GM19467 (cell line): ENCODE data around the gene TMEM19.
"Not testable (repeated sequence)": the region's sequence is repeated elsewhere in the genome, so short reads cannot be mapped to it uniquely, and the experiment has no call there.

Experiments
- ATAC-seq: cut with Tn5 transposase; IDR thresholded peaks from one replicate; pipeline ENCODE4 v1.9.1; 2021; ENCODE audit warnings: mild to moderate bottlenecking, moderate library complexity; ENCODE audit not compliant: unreplicated experiment

Gene TMEM19

DNA sequence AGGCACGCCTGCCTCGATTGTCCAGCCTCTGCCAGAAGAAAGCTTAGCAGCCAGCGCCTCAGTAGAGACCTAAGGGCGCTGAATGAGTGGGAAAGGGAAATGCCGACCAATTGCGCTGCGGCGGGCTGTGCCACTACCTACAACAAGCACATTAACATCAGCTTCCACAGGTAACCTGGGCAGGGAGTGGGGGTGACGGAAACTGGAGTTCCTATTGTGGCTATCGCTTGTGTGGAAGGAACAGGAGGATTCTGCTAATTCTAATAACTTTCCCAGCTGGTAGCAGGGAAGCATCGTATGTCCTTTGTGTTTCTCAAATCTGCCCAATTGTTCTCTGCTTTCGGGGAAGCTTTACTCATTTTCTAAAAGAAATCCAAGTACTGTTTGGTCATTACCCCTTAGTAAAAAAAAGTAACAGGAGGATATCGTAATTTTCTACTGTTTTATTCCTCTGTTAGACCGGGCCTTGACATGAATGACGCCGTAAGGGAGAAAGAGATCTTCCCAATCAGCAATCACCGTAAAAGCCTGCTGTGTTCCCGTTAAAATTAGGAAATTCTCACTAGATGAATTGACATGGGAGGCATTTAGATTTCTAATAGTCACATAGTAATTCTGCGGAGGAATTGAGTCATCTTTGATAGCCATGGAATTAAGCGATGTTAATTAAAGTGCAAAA lies 21.3 kb upstream of the TMEM19 start:
- peak; percentile 10 for ATAC-seq

DNA sequence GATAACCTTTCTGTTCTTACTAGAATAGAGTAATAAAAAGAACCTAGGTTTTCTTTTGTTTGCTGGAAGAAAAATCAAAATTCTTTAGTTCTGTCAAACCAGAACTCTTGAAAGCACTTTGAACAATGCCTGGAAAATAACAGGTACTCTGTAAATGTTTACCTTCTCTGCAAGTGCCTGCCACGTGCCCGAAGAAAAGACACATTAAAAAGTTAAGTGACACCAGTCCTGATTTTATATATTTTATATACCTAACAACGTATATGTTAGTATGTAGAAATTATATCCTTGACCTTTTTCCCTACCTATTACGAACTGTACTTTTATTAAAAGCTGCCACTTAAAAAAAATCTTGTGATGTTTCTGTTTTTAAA lies 20.8 kb upstream of the TMEM19 start:
- no peak for ATAC-seq

DNA sequence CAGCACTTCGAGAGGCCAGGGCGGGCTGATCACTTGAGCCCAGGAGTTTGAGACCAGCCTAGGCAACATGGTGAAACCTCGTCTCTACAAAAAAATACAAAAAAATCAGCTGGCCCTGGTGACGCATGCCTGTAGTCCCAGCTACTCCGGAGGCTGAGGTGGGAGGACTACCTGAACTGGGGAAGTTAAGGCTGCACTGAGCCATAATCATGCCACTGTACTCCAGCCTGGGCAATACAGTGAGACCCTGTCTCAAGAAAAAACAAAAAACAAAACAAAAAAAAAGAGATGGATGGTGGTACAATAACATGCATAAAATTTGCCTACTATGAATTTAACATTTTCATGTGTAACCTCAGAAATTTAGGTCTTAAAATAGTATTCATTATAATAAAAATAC lies 19.6 kb upstream of the TMEM19 start:
- no peak for ATAC-seq

GRCh38 chr12:71671311-71671710 lies 14.6 kb upstream of the TMEM19 start:
- ATAC-seq: no peak

DNA sequence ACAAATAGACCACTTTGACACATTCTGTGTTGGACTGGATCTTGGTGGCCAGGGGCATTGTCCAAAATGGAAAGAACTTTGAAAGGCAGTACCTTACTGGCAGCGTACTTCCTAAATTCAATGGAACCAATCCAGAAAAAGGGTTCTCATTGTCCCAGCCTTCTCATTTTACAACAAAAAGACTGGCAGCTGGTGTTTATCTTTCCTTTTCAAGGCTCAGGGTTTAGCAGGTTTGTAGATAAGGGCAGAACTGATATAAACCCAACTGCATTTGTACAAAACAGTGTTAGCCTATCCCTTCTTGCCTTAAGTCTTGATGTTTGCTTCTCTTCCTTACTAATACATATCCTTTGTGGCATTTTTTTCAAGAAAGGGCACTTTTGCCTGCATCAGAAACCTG lies 14.1 kb upstream of the TMEM19 start:
- ATAC-seq: no peak

DNA sequence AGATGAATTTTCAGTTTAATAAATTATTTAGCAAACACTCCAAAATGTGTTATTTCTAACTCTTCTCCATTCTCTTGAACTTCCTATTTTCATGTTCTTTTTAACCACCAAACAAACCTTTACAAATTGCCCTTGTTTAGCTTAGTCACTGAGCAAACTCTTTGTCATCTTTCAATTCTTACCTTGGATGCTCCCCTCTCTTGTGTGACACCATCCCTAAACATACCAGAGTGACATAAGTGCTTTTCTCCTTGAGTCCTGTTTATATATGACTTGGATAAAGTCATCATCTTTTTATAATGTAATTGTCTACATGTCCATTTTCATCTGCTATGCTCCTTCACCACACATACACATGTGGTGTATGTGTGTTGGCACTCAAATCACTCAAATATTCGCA lies 3.4 kb upstream of the TMEM19 start:
- ATAC-seq: no peak

- no peak for ATAC-seq
Measured at GRCh38 chr12:71683633-71684032, 2.2 kb upstream of the TMEM19 start.

GRCh38 chr12:71684081-71684480 lies 1.8 kb upstream of the TMEM19 start:
- no peak for ATAC-seq

GRCh38 chr12:71685312-71685906 lies 473 bp upstream of the TMEM19 start:
- no peak for ATAC-seq

DNA sequence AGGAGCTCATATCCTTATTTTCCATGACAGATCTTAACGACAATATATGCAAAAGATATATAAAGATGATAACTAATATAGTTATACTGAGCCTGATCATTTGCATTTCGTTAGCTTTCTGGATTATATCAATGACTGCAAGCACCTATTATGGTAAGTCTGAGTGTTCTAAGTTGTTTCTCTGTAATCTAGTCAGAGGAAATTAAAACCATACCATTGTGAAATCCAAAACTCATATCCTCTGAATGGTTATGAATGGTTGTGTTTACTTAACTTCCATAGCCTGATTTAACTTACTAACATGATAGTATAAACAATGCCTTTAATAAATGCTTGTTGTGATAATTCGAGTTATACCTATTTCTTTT lies 760 bp downstream of the TMEM19 start:
- ATAC-seq: no peak

GRCh38 chr12:71687172-71687571 lies 1.3 kb downstream of the TMEM19 start:
- not testable (repeated sequence) for ATAC-seq

GRCh38 chr12:71688961-71689570 lies 3.2 kb downstream of the TMEM19 start:
- no peak for ATAC-seq

DNA sequence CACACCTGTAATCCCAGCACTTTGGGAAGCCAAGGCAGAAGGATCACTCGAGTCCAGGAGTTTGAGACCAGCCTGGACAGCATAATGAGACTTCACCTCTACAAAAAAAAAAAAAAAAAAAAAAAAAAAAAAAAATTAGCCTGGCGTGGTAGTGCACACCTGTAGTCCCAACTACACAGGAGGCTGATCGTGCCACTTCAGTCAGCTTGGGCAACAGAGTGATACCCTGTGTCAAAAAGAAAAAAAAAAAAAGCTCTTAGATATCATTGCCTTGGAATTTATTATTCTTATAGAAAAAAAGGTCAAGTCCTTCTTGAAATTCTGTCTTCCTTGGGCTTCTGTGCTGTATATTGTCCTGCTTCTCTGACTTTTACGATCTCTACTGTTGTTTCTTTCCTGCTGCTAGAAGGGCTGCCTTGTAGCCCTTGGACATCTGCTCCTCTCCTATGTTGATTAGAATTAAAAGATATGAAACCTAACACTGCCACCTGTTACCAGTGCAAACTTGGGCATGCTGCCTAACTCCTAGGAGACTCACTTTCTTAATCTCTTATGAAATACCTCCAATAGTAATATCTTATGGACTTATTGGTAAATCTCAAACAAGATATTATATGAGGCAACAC lies 5.7 kb downstream of the TMEM19 start:
- ATAC-seq: no peak

DNA sequence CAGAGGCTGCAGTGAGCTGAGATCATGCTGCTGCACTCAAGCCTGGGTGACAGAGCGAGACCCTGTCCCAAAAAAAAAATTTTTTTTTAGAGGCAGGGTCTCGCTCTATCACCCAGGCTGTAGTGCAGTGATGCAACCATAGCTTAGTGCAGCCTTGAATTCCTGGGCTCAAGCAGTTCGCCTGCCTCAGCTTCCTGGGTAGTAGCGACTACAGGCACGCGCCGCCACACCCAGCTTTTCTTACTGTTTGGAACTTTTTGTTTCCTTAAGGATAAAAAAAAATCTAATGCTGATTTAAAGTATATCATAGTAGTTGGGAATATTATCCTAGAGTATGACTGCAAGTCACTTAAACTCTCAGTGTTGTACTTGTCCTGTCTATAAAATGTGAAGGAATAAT lies 7.2 kb downstream of the TMEM19 start:
- no peak for ATAC-seq

- ATAC-seq: peak; percentile 8
Measured at GRCh38 chr12:71693651-71694050, 7.8 kb downstream of the TMEM19 start.

DNA sequence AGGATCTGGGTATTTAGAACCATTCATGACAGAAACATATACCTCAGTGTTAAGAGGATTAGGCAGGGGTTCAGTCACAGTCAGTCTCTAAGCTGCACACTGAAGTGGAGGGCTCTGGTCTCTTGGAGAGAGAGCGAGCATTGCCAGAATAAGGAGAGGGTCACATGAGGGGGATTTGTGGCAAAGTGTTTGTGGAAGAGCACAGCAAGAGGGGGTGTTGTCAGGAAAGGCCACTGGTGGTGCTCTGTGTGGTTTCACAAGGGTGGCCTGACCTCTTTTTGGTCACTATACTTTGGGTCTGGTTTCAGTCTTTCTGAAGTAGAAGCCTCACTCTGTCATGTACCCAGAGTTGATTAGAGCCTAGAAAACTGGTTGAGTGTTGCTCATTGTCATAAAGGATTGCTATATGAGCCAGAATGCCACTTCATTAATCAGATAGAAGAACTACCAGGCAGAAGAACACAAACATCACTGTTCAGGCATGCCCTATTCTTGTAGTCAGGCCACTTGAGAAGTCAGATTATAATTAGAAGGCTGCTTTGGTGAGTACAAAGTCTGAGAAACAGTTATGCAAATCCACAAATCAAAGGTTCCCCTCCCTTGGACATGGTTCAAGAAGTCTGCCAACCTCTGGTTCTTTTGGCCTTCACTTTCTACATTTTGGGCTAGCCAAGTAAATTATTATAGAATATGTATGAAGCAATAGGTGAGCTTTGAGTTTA lies 8.4 kb downstream of the TMEM19 start:
- peak; percentile 87 for ATAC-seq

GRCh38 chr12:71695782-71696181 lies 9.9 kb downstream of the TMEM19 start:
- ATAC-seq: no peak

- not testable (repeated sequence) for ATAC-seq
Measured at GRCh38 chr12:71702181-71702580, 16.3 kb downstream of the TMEM19 start.

- no peak for ATAC-seq
Measured at GRCh38 chr12:71702590-71702989, 16.7 kb downstream of the TMEM19 start.

GRCh38 chr12:71703206-71703605 lies 17.3 kb downstream of the TMEM19 start:
- no peak for ATAC-seq

DNA sequence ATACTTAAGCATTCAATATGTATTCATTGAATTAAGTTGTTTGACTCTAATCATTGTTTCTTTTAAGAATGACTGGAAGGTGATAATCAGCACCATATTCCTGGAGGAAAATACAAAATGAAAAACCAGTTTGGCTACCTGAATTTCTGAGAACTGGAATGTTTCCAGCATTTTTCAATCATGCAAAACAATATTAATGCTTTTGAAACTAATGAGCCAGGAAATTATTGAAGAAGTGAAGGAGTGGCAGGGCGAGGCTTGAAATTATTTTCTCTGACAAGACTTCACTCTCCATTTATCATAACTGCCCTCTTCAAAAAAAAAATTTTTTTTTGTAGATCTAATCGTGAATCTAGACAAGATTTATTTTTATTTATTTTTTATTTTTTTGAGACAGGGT lies 19.0 kb downstream of the TMEM19 start:
- no peak for ATAC-seq
